IPS DF 6.9 (cell line): ENCODE data around the gene STXBP1.

Experiments
- DNase-seq: peaks from one replicate; pipeline ENCODE4 v3.0.0-alpha.2; 2013; ENCODE audit warnings: low read depth, low spot score
- H3K27ac ChIP-seq: one replicate; pipeline ENCODE4 v1.5.1; 2013; ENCODE audit warnings: low read length, control low read depth
- H3K27me3 ChIP-seq: 2 replicates; pipeline ENCODE4 v1.6.1; 2013; ENCODE audit warnings: mild to moderate bottlenecking, low read length; ENCODE audit not compliant: control insufficient read depth, insufficient read depth
- H3K36me3 ChIP-seq: 2 replicates; pipeline ENCODE4 v1.6.1; 2013; ENCODE audit warnings: low read length; ENCODE audit not compliant: control insufficient read depth, insufficient read depth
- H3K4me1 ChIP-seq: 2 replicates; pipeline ENCODE4 v1.6.1; 2013; ENCODE audit warnings: low read length; ENCODE audit not compliant: control insufficient read depth, insufficient read depth
- H3K4me3 ChIP-seq: 2 replicates; pipeline ENCODE4 v1.5.1; 2013; ENCODE audit warnings: mild to moderate bottlenecking, low read length
- H3K9me3 ChIP-seq: 2 replicates; pipeline ENCODE4 v1.6.1; 2013; ENCODE audit warnings: low read length, inconsistent platforms; ENCODE audit not compliant: control insufficient read depth, insufficient read depth
- WGBS: extraction: QIAGEN DNeasy Blood & Tissue Kit; methylation state at CpG from one replicate; pipeline ENCODE4 v1.1.7; 2013; ENCODE audit warnings: mixed read lengths, missing lambda C conversion rate; ENCODE audit not compliant: insufficient read length, insufficient coverage; 5-methylcytosine and 5-hydroxymethylcytosine counted together

Gene STXBP1

DNA sequence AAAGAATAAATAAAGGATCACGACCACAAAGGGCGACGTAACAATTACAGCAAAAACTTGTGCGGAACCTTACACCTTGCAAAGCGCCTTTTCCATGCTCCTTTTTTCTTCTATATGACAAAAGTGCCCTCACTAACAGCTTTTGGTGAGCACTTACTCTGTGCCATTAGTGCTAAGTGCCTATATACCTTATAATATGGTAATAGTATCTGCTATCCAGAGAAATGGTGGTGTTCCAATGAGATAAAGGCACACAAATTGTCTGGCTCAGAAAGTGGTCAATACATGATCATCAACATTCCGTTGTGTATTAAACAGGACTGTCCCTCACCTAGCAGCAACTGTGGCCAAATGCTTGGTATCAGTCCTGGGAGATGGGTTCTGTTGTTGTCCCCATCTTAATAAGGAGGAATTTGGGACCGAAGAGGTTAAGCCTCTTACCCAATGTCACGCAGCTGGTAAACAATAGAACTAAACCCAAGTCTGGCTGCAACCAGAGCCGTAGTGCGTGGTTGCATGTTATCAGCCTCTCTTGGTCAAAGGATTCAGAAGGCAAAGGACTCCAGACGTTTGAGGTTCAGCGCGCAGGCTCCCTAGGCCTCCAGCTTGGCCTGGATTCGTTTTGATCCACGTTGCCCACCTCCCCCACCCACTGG, 123.6 kb downstream of the STXBP1 start:
- WGBS, result no CpG with 5 or more reads among the region's 15 CpGs
- DNase-seq, result no peak
- H3K36me3 ChIP-seq, result peaks cover 2% of the 10 kb centered on the region; the same call in 1 of the 2 replicates
- peaks cover 6% of the 10 kb centered on the region for H3K4me1 ChIP-seq
- no peak overlapping the region for H3K4me3 ChIP-seq
- no peak overlapping the region for H3K27ac ChIP-seq
- no peaks in the 10 kb centered on the region for H3K27me3 ChIP-seq
- no peaks in the 10 kb centered on the region for H3K9me3 ChIP-seq

DNA sequence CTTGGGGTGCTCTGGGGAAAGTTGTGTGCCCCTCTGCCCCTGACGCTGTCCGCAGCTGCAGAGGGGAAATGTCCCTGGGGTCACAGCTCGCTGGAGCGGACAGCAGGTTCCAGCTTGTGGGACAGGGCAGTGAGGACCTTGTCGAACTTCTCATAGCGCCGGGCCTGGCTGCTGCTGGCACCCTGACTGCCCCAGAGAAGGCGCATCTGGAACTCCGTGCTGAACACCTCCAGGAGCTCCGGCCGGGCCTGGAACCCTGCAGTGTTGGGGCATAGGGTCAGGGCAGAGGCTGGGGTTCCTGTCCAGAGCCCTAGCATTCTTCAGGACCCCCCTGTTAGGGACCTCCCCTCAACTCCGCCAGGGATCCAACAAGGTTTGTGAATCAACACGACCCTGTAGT, 126.6 kb downstream of the STXBP1 start:
- H3K27ac ChIP-seq, result no peak overlapping the region
- no peak overlapping the region for H3K4me3 ChIP-seq
- H3K27me3 ChIP-seq, result no peaks in the 10 kb centered on the region
- no peak for DNase-seq
- H3K36me3 ChIP-seq, result peaks cover 2% of the 10 kb centered on the region; the same call in 1 of the 2 replicates
- no CpG with 5 or more reads among the region's 13 CpGs for WGBS
- no peaks in the 10 kb centered on the region for H3K9me3 ChIP-seq
- peaks cover 6% of the 10 kb centered on the region for H3K4me1 ChIP-seq

DNA sequence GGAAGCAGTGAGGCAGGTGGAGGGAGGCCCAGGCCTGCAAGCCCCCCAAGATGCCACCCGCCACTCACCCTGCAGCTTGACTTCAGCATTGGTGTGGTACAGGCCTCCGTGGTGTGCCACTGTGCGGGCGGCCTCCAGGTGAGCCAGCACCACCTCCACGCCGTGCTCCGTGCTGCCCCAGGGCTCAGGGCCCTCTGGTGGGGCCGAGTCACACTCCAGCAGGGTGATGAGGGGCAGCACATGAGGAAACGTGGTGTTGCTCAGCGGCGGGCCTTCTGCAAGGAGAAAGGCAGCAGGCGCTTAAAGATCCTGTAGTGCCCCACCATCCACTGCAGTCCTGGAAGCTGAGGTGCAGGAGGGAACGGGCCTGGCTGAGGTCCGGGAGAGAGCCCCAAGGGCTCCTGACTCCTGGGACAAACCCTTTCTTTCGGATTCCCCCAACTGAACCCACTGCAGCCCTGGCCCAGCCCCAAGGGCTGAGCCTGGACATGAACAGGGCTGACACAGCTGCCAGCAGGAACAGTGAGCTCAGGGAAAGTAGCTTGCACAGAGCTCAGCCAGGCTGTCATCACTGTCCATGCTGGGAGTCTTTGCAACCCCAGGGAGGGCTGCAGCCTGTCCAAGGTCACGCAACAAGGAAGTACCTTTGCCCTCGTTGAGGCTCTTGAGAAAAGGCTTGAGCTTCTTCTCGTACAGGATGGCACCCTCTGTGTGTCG, 127.7 kb downstream of the STXBP1 start:
- H3K9me3 ChIP-seq, result no peaks in the 10 kb centered on the region
- no CpG with 5 or more reads among the region's 19 CpGs for WGBS
- DNase-seq, result no peak
- no peak overlapping the region for H3K27ac ChIP-seq
- peaks cover 2% of the 10 kb centered on the region; the same call in 1 of the 2 replicates for H3K36me3 ChIP-seq
- H3K4me3 ChIP-seq, result no peak overlapping the region
- no peaks in the 10 kb centered on the region; the same call in 1 of the 2 replicates for H3K4me1 ChIP-seq
- H3K27me3 ChIP-seq, result no peaks in the 10 kb centered on the region

DNA sequence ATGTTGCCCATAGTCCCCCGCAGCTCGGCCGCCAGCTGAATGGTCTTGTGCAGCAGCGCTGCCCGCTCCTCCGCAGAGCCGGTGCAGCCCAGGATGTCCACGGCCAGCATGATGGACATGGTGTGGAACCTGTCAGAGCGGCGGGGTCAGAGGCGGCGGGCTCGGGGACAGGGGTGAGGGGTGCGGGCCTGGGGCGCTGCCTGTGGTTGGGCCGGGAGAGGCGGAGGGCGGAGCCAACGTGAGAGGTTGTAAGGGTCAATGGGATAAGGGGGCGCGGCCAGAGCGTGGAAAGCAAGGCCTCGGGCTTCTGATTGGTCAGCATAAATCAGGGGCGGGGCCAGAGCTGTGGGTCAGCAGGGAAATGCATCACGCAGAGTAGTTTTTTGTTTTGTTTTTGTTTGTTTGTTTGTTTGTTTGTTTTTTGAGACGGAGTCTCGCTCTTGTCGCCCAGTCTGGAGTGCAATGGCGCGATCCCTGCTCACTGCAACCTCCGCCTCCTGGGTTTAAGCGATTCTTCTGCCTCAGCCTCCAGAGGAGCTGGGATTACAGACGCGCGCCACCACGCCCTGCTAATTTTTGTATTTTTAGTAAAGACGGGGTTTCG, 129.9 kb downstream of the STXBP1 start:
- WGBS, result no CpG with 5 or more reads among the region's 38 CpGs
- peak; percentile 91 for DNase-seq
- no peaks in the 10 kb centered on the region for H3K9me3 ChIP-seq
- H3K27ac ChIP-seq, result no peak overlapping the region
- peak overlapping the region; percentile 10; the same call in 1 of the 2 replicates for H3K4me3 ChIP-seq
- no peaks in the 10 kb centered on the region for H3K4me1 ChIP-seq
- H3K36me3 ChIP-seq, result peaks cover 2% of the 10 kb centered on the region; the same call in 1 of the 2 replicates
- H3K27me3 ChIP-seq, result no peaks in the 10 kb centered on the region
